GM23338 (cell line): ENCODE results near the gene MOGAT1. TPM values are rescaled to one million over a fixed set of nuclear protein-coding genes. Genes with fewer than 3 reads are reported as not detected.

ENCODE experiments used
- ATAC-seq: fragments of 200-7000 bp; cut with Tn5 transposase; 3 replicates; pipeline ENCODE4 v1.9.1; 2020
- DNase-seq: peaks from one replicate; pipeline ENCODE4 v3.0.0-alpha.2; 2015; ENCODE audit warnings: low spot score
- H2AFZ ChIP-seq: fragments of 200-600 bp; sonication (generic); 2 replicates; pipeline ENCODE4 v1.8.0; 2016; ENCODE audit warnings: antibody characterized with exemption, mild to moderate bottlenecking, moderate library complexity
- H3F3A ChIP-seq: fragments of 200-600 bp; sonication (generic); replicated peaks from 2 replicates; pipeline ENCODE4 v1.8.0; 2017; ENCODE audit warnings: antibody characterized with exemption, mixed run types, low read depth
- H3K27ac ChIP-seq: fragments of 200-600 bp; sonication (generic); 2 replicates; pipeline ENCODE4 v1.6.1; 2016; ENCODE audit warnings: low read depth
- H3K27me3 ChIP-seq: fragments of 200-600 bp; sonication (generic); 2 replicates; pipeline ENCODE4 v1.8.0; 2016; ENCODE audit warnings: mild to moderate bottlenecking, mixed run types, moderate library complexity; ENCODE audit not compliant: insufficient read depth
- H3K36me3 ChIP-seq: fragments of 200-600 bp; sonication (generic); 2 replicates; pipeline ENCODE4 v1.8.0; 2016; ENCODE audit warnings: mild to moderate bottlenecking; ENCODE audit not compliant: insufficient read depth
- H3K4me1 ChIP-seq: fragments of 200-600 bp; sonication (generic); 2 replicates; pipeline ENCODE4 v1.8.0; 2016; ENCODE audit warnings: mild to moderate bottlenecking, moderate library complexity; ENCODE audit not compliant: insufficient read depth
- H3K4me2 ChIP-seq: fragments of 200-600 bp; sonication (generic); 2 replicates; pipeline ENCODE4 v1.7.1; 2017; ENCODE audit warnings: mixed run types
- H3K4me3 ChIP-seq: fragments of 200-600 bp; sonication (generic); 2 replicates; pipeline ENCODE4 v1.6.1; 2016; ENCODE audit warnings: mixed run types
- H3K79me2 ChIP-seq: fragments of 200-600 bp; sonication (generic); replicated peaks from 2 replicates; pipeline ENCODE4 v1.8.0; 2017; ENCODE audit warnings: mild to moderate bottlenecking; ENCODE audit not compliant: insufficient read depth
- H3K9me2 ChIP-seq: fragments of 200-600 bp; sonication (generic); 2 replicates; pipeline ENCODE4 v1.8.0; 2017; ENCODE audit not compliant: insufficient read depth
- H4K20me1 ChIP-seq: fragments of 200-600 bp; sonication (generic); replicated peaks from 2 replicates; pipeline ENCODE4 v1.8.0; 2017; ENCODE audit warnings: mild to moderate bottlenecking; ENCODE audit not compliant: insufficient read depth
- H3K27ac Mint-ChIP-seq: 2 replicates; pipeline ENCODE4 v1.8.0; 2020; ENCODE audit warnings: inconsistent platforms, mild to moderate bottlenecking, moderate library complexity, mixed read lengths
- H3K27me3 Mint-ChIP-seq: 3 replicates; pipeline ENCODE4 v1.8.0; 2022; ENCODE audit warnings: low read depth, mild to moderate bottlenecking, moderate library complexity, mixed read lengths, inconsistent platforms; ENCODE audit not compliant: insufficient read depth, poor library complexity
- H3K36me3 Mint-ChIP-seq: 3 replicates; pipeline ENCODE4 v1.8.0; 2021; ENCODE audit warnings: low read depth, mild to moderate bottlenecking, inconsistent platforms, moderate library complexity, mixed read lengths
- H3K4me1 Mint-ChIP-seq: 3 replicates; pipeline ENCODE4 v1.8.0; 2020; ENCODE audit warnings: mild to moderate bottlenecking, inconsistent platforms, mixed read lengths
- H3K4me3 Mint-ChIP-seq: 3 replicates; pipeline ENCODE4 v1.8.0; 2021; ENCODE audit warnings: moderate library complexity, mild to moderate bottlenecking, inconsistent platforms, mixed read lengths
- H3K9me3 Mint-ChIP-seq: 3 replicates; pipeline ENCODE4 v1.8.0; 2020; ENCODE audit warnings: moderate library complexity, mild to moderate bottlenecking, inconsistent platforms, mixed read lengths
- NANOG ChIP-seq: IDR thresholded peaks from 2 replicates; pipeline ENCODE4 v1.6.1; 2016; ENCODE audit warnings: antibody characterized with exemption, borderline replicate concordance
- ZNF462 ChIP-seq: fragments of 250-450 bp; sonication (Bioruptor Pico); IDR thresholded peaks from 2 replicates; pipeline ENCODE4 v1.5.0; 2020; ENCODE audit warnings: mild to moderate bottlenecking, moderate library complexity
- polyA plus RNA-seq: library from polyadenylated mRNA; unstranded; fragments of >200 nt; fragmentation: Nextera tagmentation; extraction: Ambion mirVana; gene quantifications from 2 replicates; pipeline ENCODE4 v1.2.1, GENCODE V29; 2016
- total RNA-seq: library from RNA; depleted of rRNA; stranded (reverse); fragments of >200 nt; shearing (Covaris generic); gene quantifications from 2 replicates; pipeline ENCODE4 v1.2.3, GENCODE V29; 2014
- TF ChIP-seq, protein P1 (sequence below), 2 experiments: fragments of 200-600 bp in 1 of 2; sonication (generic) in 1 of 2; conservative IDR thresholded peaks; 2 replicates each; pipeline versions ENCODE4 v1.5.1 to v1.6.1; 2016 to 2017; ENCODE audit warnings: antibody characterized with exemption in 2 of 2, low read depth in 2 of 2, mild to moderate bottlenecking in 2 of 2, moderate library complexity in 1 of 2
- TF ChIP-seq, protein P2 (sequence below): IDR thresholded peaks from 2 replicates; pipeline ENCODE4 v1.6.1; 2016; ENCODE audit warnings: antibody characterized with exemption

Gene MOGAT1
- total and polyA plus RNA-seq, 2 experiments from 2014 or later = 0.86 to 0.94 TPM

DNA sequence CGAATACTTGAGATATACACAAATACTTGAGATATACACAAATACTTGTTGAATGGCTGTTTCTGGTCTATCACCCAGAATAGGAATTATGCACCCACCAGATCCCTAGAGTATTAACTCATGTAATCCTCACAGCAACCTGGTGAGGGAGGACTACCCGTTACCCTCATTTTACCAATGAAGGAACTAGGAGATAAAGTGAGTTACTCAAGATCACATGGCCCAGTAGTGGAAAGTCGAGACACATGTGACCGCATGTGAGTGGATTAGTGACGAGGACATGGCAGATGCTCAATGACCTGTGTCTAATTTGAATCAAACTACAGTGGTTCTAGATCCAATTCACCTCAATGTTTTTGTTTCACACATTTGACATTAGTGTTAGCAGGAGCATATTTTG lies 2.4 kb downstream of the MOGAT1 start:
- Histone ChIP-seq H3F3A (0 out of 2 replicates have a peak, but pooled peaks cover 3% of the 10 kb centered on the region), H3K79me2 (no peaks in the 10 kb centered on the region)

More for the DNA sequence above, 2.4 kb downstream of the MOGAT1 start:
- Histone ChIP-seq H3K9me2 (no peaks in the 10 kb centered on the region), H2AFZ (no peak overlapping the region), H3K4me3 (no peak overlapping the region), H3K27me3 (peaks cover 39% of the 10 kb centered on the region), H3K4me2 (no peak overlapping the region), H3K27ac (no peak overlapping the region), H3K4me1 (peaks cover 9% of the 10 kb centered on the region; the same call in 1 of the 2 replicates), H3K36me3 (no peaks in the 10 kb centered on the region), H4K20me1 (no peaks in the 10 kb centered on the region)
- DNase-seq = peak; percentile 18
- H3K9me3 Mint-ChIP-seq = no peaks in the 10 kb centered on the region; the same call in 2 of the 3 replicates
- TF ChIP-seq, protein P1, sequence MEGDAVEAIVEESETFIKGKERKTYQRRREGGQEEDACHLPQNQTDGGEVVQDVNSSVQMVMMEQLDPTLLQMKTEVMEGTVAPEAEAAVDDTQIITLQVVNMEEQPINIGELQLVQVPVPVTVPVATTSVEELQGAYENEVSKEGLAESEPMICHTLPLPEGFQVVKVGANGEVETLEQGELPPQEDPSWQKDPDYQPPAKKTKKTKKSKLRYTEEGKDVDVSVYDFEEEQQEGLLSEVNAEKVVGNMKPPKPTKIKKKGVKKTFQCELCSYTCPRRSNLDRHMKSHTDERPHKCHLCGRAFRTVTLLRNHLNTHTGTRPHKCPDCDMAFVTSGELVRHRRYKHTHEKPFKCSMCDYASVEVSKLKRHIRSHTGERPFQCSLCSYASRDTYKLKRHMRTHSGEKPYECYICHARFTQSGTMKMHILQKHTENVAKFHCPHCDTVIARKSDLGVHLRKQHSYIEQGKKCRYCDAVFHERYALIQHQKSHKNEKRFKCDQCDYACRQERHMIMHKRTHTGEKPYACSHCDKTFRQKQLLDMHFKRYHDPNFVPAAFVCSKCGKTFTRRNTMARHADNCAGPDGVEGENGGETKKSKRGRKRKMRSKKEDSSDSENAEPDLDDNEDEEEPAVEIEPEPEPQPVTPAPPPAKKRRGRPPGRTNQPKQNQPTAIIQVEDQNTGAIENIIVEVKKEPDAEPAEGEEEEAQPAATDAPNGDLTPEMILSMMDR (conservative IDR thresholded peaks at IDR 0.05; ENCODE audit: low read depth in 2 of 2) = no peak
- TF ChIP-seq, protein P2, sequence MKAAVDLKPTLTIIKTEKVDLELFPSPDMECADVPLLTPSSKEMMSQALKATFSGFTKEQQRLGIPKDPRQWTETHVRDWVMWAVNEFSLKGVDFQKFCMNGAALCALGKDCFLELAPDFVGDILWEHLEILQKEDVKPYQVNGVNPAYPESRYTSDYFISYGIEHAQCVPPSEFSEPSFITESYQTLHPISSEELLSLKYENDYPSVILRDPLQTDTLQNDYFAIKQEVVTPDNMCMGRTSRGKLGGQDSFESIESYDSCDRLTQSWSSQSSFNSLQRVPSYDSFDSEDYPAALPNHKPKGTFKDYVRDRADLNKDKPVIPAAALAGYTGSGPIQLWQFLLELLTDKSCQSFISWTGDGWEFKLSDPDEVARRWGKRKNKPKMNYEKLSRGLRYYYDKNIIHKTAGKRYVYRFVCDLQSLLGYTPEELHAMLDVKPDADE = no peak
- no peak for TF ChIP-seq ZNF462 (CRISPR knock-in tag)
- no peak for TF ChIP-seq NANOG
- ATAC-seq = no peak
- no peak overlapping the region for H3K27ac Mint-ChIP-seq
- H3K27me3 Mint-ChIP-seq = peaks cover 22% of the 10 kb centered on the region
- no peaks in the 10 kb centered on the region for H3K36me3 Mint-ChIP-seq
- H3K4me1 Mint-ChIP-seq = peaks cover 5% of the 10 kb centered on the region
- H3K4me3 Mint-ChIP-seq = no peak overlapping the region
